ENCODE data around the gene MAPKAPK3.

Gene MAPKAPK3

DNA sequence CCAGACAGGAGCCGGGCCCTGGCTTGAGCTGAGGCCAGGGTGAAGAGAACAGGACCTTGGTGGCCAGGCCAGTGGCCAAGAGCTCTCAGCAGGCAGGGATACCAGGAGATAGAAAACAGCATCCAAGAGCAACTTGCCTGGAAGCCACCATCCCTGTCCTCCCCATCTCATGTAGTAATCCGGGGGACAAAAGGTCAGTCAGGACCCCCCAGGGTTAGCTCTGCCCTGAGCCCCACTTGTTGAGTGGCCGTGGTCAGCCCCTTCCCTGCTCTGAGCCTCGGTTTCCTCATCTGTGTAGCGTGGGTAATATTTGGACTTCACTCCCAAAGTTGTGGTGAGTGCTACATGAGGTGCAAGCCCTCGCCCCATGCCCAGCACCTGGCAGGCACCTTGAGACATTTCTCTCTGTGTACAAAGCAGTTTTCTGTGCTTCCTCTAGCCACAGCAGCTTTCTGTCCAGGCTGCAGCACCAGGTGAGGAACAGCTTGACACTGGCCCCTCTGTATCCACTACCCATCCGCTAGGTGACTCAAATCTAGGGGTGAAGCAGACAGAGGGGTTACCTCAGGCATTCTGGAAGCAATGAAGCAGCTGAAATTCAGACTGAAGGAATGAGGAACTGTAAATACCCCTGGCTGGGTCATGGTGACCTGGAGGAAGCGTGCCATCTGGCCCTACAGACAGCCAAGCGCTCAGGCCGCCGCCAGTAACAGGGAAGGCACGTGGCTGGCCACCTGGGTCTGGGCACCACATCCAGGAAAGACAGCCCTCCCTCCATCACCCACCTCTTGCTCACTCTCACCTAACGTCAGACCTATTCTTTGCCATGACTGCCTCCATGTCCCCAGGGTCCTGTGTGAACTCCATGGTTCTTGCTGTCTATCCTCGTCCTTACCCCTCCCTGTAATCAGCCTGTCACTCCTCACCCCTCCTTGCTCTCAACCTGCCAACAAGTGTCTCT lies 12.0 kb upstream of the MAPKAPK3 start:
- TF ChIP-seq, protein P1, sequence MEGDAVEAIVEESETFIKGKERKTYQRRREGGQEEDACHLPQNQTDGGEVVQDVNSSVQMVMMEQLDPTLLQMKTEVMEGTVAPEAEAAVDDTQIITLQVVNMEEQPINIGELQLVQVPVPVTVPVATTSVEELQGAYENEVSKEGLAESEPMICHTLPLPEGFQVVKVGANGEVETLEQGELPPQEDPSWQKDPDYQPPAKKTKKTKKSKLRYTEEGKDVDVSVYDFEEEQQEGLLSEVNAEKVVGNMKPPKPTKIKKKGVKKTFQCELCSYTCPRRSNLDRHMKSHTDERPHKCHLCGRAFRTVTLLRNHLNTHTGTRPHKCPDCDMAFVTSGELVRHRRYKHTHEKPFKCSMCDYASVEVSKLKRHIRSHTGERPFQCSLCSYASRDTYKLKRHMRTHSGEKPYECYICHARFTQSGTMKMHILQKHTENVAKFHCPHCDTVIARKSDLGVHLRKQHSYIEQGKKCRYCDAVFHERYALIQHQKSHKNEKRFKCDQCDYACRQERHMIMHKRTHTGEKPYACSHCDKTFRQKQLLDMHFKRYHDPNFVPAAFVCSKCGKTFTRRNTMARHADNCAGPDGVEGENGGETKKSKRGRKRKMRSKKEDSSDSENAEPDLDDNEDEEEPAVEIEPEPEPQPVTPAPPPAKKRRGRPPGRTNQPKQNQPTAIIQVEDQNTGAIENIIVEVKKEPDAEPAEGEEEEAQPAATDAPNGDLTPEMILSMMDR (IDR thresholded peaks at IDR 0.05): no peak
- H3K27ac ChIP-seq: peak overlapping the region; percentile 44 to 49
- no peak overlapping the region for H3K4me3 ChIP-seq
- no peak for DNase-seq (ENCODE audit: low spot score)

DNA sequence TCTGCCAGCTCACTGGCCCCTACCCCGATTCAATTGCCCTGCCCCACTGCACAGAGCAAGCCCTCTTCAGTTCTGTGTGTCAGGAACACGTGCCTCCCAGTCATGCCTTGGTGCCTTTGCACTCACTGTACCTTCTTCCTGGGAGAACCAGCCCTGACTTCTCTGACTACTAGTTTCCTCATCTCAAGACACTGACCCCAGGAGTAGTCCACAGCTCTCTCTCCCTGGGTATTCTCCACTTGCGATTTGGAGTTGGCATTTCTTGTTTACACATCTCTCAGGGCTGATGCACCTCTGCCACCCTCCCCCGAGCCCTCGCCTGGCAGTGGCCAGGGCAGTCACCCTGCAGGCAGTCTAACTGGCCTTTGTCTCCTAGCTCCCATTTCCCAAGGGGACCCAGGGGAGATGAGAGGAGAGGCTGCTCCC lies 11.0 kb upstream of the MAPKAPK3 start:
- TF ChIP-seq, protein P1 (IDR thresholded peaks at IDR 0.05): no peak
- Histone ChIP-seq H3K27ac (peak overlapping the region; percentile 44 to 49), H3K4me3 (no peak overlapping the region)
- no peak for DNase-seq (ENCODE audit: low spot score)

DNA sequence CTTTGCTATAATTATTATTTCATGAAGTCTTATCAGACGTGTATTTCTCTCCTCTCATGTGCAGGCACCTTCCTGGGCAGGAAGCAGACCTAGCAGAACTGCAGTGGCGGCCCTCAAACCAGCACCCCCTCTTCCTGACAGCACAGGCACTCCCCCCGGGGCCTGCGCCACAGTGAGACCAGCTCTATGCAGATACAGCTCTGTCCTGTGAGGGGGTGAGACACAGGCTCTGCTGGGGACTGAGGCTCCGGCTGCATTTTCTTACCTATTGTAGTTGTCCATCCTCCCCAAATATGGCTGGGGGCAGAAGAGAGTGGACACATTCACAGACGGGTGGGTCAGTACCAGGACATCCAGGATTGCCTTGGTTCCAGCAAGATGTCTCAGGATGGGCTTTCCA lies 10.4 kb upstream of the MAPKAPK3 start:
- H3K4me3 ChIP-seq: no peak overlapping the region
- DNase-seq (ENCODE audit: low spot score): no peak
- TF ChIP-seq, protein P1 (IDR thresholded peaks at IDR 0.05): no peak
- peak overlapping the region in 1 of 2 donors; percentile 49 for H3K27ac ChIP-seq

DNA sequence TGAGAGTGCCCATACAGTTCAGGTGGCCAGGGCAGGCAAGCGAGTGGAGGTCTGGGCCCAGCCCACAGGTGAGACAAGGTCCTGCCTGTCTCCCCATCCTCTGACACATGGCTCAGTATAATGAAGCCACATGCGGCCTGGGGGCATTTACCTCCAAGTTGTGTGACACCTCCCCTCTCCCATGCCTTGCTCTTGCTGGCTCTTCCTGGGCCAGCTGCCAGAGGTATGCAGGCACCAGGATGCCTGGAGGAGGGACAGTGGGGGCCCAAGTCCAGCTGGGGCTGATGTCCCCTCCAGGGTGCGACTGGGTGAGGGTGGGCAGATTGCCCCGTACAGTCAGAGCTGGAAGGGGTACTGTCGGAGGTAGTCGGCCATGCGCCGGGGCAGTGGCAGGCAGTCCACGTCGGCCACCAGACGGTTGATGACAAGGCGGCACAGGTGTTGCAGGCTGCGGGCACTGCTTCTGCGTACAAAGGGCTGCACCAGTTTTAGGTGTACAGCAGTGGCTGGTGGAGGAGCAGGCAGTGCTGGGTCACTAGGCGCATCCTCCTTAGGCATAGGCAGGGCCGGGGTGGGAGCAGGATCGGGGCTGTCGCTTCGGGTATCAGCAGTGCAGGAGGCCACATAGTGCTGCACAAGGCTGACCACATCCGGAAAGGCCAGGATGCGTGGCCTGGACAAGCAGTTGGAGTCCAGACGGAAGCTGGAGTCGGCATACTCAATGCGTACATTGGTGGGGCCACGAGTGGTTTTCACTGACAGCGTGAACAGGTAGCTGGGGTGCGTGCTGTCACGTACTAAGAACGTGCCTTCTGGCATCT lies 9.5 kb upstream of the MAPKAPK3 start:
- DNase-seq (ENCODE audit: low spot score): no peak
- no peak overlapping the region for H3K27ac ChIP-seq
- H3K4me3 ChIP-seq: no peak overlapping the region
- TF ChIP-seq, protein P1 (IDR thresholded peaks at IDR 0.05): no peak

DNA sequence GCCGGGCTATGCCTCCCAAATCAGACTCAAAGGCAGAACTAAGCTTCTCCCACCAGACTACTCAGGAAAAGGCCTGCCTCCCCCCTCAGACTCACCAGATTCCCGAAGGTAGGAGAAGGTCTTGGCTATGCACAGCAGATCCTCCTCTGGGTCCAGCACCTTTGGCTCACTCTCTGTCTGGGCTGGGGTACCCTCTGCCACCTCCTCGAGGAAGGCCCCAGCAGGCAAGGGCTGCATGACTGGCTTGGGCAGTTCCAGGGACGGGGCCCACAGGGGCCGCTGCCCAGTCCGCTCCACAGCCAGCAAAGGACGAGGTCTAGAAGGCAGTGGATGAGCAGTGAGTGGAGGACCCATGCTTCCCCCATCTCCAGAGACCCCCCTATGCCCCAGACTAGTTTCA lies 8.7 kb upstream of the MAPKAPK3 start:
- DNase-seq (ENCODE audit: low spot score): no peak
- Histone ChIP-seq H3K4me3 (no peak overlapping the region), H3K27ac (no peak overlapping the region)
- TF ChIP-seq, protein P1 (IDR thresholded peaks at IDR 0.05): no peak

DNA sequence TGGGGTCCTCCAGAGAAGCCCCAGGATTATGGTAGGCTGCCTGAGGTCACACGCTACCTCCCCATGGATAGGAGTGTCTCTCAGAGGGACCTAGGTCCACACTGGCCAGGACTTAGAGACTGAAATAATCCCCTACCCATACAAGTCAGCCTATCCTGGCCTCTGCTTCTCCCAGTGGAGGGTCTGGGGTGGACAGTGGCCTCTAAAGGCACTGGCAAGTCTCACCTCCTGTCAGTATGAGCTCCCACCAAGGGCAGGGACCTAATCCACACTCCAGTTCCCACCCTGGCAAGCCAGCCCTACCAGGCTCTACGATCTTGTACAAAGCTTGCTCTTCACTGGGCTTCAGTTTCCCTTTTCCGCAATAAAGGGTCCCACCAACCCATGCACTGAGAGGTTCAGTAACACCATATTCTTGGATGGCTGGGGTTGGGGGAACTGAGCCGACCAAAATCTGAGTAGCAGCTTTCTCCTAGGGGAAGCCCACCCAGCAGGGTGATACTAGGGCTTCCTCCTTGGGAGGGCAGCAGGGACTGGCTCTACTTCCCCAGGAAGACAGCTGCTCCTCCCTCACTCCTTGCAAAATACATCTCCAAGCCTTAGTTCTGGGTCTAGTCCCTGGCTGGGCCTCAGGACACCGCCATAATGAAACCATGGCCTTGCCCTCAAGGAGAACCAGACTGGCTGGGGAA lies 7.7 kb upstream of the MAPKAPK3 start:
- TF ChIP-seq, protein P1 (IDR thresholded peaks at IDR 0.05): no peak
- Histone ChIP-seq H3K27ac (peak overlapping the region in 1 of 2 donors; percentile 86), H3K4me3 (peak overlapping the region; percentile 79)
- no peak for DNase-seq (ENCODE audit: low spot score)

Measured in coronary artery (tissue), 2 donors.